ENCODE measurements around the gene EYA4.
"Not testable (repeated sequence)": the region's sequence is repeated elsewhere in the genome, so short reads cannot be mapped to it uniquely, and the experiment has no call there.

EYA4 gene

DNA sequence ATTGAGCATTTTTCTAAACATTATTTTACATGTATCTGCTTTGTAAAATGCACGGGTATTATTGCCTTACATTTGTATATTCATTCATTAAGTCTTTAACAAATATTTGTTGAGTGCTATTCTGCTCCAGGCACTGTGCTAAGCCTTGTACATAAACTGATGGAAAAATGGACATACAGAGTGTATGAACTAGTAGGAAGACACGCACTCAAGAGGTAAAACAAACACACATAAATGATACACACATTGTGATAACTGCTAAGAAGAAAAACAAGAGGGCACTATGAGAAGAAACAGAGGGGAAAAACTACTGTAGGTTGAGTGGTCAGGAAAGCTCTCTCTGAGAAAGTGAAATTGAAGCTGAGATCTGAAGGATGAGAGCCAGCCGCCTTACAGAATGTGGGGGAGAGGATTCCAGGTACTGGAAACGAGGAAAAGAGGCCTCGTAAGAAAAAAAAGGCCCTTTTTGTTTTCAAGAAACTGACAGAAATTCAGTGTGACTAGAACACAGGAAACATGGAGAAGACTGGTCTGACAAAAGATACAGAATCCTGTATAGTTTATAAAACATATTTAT, 117.5 kb downstream of the EYA4 start:
- no peak for DNase-seq

DNA sequence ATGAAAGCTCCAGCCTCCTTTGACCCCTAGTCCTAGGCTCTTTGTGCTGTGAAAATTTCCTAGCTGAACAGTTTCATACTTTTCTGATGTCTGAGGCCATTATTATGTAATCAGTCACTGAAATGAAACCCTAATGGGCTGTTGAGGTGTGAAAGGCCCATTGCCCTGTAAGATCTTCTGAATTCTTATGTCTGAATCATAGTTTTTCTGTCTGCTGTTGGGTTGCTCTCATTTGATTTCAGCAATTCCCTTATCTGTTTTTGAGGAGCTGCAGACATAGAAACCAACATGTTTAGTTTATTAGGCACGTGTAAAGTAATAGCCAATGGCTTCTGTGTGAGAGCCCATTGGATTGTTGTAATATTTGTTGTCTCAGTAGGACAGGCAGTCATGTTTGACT, 118.1 kb downstream of the EYA4 start:
- DNase-seq = no peak

DNA sequence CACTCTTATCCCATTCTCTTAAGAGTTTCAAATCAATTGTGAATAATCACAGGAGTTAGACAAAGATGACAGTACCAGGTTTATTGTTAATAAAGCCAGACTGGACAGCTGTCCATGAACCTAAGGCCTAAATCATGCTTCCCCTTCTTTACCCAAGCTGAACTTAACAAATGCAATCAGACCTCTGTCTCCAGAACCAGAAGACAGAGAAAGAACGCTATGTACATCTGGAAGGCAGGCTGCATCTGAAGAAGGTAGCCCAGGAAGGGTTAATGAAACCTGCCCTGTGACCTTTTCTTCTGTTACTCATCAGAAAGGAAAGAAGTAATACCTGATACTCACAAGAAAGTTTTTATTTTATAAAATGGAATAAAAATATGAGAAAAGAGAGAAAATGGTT, 118.6 kb downstream of the EYA4 start:
- DNase-seq = no peak

DNA sequence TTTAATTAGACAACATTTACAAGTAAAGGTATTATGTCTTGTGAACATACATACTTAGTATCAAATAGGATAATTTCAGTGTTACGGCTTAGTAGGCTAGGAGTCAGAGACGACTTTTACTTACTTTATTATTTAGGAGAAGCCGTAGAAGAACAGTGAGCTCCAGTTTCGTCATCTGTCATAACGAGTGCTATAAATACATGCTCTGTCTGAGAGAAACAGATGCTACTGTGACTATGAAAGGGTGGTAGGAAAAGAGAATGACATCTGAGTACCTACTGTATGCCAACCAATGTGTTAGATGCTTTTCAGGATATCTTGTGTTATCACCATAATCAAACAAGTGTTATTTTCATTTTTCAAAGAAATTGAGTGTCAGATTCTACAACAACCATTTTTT, 119.0 kb downstream of the EYA4 start:
- no peak for DNase-seq

DNA sequence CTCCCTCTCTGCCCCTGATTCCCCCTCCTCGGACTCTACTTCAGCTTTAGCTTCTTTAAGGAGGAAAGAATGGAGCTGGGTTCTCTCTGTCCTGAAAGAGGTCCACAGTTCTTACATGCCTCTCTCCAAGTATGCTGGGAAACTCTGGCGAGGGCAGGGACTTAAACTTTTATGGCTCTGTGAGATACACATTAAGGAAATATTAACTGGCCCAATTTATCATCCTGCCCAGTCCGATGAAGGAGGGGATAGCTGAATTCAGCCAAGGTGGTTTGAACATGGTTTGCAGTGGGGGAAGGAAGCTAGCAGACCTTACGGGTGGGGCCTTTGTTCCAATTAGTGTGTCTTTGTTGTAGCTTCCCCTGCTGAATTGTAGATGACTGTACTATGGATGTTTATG, 121.7 kb downstream of the EYA4 start:
- no peak for DNase-seq

DNA sequence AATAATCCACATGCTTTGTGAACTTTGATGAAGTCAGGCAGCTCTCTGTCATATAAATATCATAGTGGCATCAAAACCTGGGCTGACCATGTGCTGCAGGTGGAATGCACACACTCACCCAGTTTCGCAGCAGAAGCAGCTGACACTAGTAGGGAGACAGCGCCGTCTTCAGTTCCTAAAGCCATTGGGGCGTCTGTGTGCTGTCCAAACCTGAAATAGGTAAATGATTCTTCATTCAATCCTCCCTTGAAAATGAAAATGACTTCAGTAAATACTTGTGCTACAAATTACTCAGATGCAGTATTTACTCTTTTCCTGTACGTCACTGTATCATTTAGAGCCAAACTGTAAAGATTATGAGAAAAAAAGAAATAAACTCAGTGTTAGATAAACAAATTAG, 127.5 kb downstream of the EYA4 start:
- DNase-seq = no peak

DNA sequence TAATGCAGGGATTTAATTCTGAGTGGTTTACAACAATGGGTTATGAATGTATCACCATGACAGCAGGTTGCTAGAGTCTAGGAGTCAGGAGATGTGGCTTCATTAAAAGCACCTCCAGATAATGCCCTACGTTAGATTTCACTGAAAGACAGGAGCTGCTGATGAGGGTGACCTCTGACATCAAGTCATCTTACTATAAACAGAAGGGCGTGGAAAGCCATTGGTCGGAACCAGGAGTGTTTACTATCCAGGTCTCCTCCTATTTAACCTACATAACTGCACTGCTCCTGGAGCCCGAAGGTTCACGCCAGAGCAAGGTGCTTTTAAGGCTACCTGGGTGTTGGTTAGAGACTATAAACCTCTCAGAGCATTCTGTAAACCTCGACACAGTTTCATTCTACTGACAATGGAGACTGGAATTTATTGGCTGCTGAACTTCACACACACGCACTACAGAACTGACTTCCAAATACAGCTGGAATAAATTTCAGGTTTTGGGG, 128.7 kb downstream of the EYA4 start:
- DNase-seq = no peak

DNA sequence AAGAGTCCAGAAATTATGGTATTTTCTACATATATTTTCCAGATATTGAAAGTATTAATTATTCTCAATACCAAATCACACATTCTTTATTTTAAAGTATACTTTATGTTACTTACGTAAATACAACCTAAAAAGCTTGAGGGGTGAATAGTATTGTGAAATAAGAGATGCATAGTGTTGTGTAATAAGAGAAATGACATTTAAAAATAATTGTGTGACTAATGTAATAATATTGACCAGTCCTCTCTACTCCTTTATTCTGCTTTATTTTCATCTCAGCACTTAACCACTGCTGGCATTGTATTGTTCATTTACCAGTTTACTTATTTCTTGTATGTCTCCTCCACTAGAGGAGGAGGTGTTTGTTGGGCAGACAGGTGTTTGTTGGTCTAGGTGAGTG, 135.6 kb downstream of the EYA4 start:
- DNase-seq = no peak

DNA sequence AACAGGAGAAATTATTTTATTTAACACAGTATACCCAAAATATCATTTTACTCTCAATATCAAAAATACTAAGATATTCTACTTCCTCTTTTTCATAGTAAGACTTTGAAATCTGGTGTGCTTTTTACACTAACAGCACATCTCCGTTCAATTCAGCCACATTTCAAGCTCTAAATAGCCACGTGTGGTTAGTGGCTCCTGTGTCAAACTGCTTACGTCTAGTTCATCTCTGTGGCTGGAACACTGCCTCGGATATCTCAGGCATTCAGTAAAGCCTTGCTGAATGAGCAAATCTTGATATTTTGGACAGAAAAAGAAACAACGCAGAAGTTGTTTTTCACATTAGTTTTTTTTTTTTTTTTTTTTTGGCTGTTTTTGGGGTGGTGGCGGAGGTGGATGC, 136.1 kb downstream of the EYA4 start:
- DNase-seq = no peak

DNA sequence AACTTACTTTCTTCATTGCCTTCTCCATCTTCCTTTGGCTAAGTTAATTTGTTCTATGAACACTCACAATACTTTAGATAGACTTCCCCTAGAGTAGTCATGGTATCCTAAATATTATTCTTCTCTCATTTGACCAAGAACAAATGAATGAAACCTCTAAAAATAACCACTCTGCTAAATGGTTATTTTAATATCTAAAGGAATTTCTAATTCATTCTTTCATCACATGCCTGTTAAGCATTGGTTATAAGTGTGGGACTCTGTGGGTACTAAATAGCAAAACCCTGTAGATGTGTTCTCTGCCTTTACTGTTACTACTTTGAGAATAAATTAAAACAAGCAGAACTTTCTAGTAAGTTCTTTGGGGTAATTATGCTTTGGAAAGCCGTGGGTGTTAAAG, 138.9 kb downstream of the EYA4 start:
- no peak for DNase-seq

DNA sequence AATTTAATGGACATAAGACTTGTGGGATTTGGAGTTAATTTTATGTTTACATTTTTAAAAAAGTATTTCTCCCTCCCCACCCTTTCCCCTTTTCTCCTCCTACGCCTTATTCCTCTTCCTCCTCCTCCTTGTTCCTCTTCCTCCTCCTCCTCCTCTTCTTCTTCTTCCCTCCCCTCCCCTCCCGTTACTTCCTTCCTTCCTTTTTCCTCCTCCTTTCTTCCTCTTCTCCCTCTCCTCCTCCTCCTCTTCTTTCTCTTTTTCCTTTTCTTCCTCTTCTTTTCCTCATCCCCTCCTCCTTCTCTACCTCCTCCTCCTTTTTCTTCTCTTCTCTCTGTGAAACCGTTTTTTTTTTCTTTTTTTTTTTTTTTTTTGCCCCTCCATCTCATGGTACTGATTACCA, 139.6 kb downstream of the EYA4 start:
- DNase-seq = no peak

DNA sequence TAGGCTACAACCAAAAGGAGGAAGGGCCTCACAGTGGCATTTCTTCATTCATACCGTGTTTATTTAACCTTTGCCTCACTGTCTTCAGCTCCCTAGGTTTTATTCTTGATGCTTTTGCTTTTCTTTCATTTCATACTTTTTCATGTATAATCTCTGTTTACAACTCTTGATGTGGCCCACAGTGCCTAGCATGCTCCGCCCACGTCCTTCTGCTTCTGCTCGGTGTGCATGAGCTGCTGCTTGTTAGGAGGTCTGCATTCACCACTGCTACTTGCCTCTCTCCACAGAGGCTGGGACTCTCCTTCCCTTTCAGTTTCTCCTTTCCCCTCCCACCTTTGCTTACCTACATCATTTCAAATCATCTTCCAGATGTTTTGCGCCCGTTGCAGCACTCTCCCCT, 147.6 kb downstream of the EYA4 start:
- DNase-seq = no peak

DNA sequence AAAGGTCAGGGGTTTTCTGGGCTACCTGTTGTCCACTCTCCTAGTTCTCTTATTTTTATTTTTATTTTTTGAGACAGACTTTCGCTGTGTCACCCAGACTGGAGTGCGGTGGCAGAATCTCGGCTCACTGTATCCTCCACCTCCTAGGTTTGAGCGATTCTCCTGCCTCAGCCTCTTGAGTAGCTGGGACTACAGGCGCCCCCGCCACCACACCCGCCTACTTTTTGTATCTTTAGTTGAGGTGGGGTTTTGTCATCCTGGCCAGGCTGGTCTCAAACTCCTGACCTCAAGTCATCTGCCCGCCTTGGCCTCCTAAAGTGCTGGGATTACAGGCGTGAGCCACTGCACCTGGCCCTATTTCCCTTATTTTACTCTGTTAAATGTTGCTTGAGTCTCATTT, 149.0 kb downstream of the EYA4 start:
- no peak for DNase-seq

DNA sequence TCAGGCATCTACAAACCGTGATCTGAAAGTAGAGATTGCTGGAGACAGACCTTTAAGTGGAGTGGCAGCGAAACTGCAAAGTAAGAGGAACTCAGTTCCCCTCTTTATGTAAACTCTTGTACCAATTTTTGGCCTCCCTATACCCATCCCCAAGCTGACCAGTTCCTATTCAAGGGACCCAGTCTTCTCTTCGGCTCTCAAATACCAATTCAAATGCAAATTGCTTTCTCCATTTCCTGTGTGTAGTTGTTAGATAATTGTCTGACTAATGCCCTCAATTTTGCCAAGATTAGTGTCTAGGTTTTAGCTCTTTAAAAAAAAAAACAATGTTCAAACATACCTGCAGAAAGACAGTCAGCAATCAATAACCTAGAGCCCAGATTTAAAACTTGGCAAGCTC, 150.9 kb downstream of the EYA4 start:
- no peak for DNase-seq

DNA sequence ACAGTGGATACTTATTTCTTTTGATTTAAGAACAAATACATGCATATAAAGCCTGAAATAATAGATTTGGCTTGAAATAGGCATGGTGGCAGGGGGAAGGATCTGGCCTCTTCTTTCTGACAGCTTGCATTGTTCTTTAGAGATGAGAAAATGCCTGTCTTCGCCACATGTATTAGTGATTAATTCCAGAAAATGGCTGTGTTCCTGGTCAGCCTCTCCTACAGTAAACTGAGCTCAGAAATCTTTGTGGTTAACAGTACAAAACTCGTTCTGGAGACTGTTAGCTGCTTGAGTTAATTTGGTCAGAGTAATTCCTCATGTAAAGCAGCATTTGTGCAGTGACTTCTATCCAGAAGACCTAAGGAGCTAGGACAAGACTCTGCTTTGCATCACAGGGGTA, 151.5 kb downstream of the EYA4 start:
- DNase-seq = no peak

DNA sequence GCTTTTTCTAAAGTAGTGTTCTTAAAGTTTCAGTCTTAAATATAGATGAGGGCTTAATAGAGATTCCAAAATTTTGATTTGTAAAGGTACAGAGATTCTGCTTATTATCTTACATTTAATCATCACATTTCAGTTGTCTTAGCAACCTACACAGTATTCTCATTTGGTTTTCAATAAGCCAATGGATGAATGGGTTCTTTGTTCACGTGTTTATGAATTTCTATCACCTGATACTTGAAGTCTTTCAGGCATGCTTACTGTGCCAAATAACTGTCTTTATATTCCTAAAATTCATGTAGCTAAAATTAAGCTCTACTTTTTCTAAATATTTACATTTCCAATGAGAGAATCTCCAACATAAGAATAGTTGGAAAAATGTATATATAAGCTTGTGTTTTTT, 152.7 kb downstream of the EYA4 start:
- no peak for DNase-seq

DNA sequence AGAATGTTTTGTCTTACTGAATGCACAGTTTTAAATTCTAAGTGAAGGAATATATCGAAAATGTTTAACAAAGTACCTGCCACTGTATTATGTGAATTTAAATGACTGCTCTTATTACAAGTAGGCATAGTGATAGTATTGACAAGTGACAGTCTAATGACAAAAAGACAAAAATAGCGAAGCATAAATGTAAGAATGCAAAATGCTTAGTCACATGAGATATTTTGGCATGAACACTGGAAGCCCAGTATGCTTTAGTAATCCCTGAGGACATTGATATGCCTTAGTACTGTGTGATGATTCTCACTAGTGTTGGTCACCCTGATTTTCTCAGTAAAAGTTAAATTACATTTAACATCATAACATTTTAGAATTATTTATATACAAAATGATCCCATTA, 153.5 kb downstream of the EYA4 start:
- DNase-seq = no peak

DNA sequence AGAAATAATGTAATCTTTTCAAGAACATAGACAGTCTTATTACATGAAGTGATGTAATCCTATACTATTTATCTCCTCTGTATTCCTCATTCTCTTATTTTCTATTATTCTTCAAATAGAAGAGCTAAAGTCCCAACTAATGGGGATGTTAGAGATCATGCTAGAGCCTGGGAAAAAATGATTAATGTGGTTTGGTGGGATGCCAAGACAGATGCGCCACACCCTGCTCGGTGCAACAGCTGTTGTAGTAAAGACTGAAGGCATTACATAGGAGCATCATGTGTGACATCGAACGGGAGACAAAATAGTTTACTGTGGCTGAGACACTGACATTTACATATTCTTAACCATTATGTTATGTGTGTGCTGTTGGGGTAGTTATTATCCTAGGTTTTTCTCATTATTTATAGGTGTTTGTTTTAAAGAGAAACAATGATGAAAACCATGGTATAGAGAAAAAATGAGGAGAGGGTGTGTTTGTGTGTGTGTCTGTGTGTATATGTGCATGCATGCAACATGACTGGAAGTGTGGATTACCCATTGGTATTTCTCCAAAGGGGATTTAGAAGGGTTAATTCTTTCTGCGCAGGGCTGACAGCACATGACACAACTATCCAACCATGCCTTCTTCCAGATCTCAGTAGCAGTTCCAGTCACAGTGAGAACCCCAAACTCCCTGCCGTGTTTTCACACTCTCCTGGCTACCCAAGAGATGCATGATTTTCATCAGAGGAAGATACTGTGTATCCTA, 155.3 kb downstream of the EYA4 start:
- no peak for DNase-seq

DNA sequence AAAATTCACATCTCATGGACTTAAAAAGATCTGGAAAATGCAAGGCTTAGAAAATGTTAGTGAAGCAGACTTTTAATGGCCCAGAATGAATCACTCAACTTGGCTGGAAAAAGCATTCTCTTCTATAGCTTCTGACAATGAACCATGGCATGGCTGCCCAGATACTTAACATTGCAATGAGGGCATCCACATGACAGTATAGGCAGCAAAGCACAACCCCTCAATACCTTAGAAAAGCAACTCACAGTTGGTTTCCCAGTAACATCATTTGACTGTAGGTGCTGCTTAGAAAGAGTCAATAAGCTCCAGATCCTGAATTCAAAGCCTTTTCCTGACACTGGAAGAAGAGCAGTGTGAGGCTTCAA, 155.8 kb downstream of the EYA4 start:
- no peak for DNase-seq

DNA sequence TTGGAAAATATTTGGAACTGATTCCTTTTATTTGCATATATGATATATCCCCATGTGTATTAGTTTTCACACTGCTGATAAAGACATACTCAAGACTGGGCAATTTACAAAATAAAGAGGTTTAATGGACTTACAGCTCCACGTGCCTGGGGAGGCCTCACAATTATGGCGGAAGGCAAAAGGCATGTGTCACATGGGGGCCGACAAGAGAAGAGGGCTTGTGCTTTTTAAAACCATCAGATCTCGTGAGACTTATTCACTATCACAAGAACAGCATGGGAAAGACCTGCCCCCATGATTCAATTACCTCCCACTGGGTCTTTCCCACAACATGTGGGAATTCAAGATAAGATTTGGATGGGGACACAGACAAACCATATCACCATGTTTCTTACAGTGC, 156.4 kb downstream of the EYA4 start:
- not testable (repeated sequence) for DNase-seq

DNA sequence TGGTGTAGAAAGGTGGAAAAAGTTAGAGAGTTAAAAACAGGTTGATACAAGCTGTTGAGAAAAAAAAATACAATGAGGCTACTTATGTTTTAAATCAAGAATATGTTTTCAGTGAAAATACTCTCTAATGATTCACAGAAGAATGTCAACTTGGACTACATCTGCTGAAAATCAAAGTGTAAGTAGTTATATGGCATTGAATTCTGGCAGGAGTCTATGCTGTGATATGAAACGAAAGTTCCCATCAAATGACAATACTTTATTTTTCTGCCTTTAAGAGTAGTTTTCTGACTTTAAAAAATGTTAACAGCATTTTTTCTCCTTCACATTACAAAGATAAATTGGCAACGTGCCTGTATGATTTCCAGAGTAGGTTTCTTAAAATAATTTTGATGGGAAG, 158.3 kb downstream of the EYA4 start:
- DNase-seq = no peak

DNA sequence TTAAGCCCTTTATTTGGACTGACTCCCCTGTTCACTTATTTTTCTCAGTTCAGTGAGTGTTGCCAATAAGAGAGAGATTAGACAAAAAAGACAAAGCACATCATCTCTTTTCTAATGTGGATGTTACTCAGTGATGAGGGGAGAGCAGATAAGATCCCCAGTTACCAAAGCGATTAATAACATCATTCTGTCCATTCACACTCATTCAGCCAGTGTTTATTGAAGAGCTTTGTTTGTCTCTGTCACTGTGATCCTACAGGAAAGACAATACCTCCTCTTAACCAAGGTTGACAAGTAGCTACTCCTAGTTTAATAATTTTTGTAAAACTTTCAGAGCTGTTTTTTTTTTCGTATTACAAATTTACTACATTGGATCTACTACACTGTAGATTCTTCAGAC, 163.0 kb downstream of the EYA4 start:
- DNase-seq = no peak

DNA sequence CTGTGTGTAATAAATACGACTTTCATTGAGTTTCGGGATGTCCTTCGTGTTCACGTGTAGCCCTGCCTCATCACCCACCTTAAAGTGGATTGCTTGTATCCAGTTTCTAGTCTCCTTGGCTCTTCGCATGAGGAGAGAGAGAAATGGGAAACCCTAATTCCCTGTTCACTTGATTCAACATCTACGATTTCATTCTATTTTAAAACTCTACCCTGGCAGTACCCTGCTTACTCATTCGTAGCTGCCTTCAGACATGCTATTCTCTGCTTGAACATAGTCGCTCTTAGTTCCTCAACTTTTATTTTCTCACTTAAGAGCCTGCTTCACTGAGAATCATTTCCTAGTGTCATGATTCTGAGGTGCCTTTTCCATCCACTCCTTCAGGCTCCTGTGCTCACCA, 163.6 kb downstream of the EYA4 start:
- no peak for DNase-seq

DNA sequence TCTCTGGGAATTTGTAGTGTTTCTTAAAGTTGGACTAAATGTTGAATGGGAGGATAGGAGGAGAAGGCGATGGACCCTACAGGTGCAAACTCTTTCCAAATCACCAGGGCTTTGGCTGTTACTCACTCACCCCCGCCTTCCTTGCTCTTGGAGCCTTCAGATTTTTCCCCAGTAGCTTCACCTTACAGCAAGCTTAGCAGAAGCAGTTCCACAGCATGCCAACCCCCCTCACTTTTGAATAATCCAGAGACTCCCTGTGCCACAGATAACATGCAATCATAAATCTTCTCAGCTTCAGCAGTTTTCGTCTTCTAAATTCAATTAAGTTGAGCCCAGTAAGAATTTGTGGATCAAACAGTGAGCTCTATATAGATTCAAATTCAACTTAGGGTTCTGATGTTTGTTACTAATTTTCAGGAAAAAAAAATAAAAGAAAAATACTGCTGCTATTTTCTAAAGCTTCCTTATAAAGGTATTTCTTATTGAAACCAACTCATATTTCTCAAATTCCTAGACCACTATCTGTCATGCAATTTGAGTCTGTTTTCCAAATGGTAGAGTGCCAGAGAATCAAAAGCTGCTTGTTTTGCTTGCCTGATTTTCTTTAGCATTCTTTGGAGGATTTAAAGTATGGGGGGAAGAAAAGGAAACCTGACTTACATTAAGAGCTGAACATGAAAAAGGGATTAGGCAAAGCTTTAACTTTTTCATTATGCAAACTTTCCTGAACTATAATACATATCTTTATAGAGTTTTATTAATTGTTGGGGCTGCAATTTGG, 166.4 kb downstream of the EYA4 start:
- no peak for DNase-seq

Data from activated T-cell treated with anti-CD3 and anti-CD28 coated beads for 4 hours (primary cell).